GM18867 (cell line): Measurements from ENCODE around the gene PMPCA.
"Not testable (repeated sequence)": the region's sequence is repeated elsewhere in the genome, so short reads cannot be mapped to it uniquely, and the experiment has no call there.

ENCODE experiments used
- ATAC-seq: cut with Tn5 transposase; IDR thresholded peaks from one replicate; pipeline ENCODE4 v1.9.1; 2021; ENCODE audit warnings: mild to moderate bottlenecking, moderate library complexity; ENCODE audit not compliant: unreplicated experiment

PMPCA gene

DNA sequence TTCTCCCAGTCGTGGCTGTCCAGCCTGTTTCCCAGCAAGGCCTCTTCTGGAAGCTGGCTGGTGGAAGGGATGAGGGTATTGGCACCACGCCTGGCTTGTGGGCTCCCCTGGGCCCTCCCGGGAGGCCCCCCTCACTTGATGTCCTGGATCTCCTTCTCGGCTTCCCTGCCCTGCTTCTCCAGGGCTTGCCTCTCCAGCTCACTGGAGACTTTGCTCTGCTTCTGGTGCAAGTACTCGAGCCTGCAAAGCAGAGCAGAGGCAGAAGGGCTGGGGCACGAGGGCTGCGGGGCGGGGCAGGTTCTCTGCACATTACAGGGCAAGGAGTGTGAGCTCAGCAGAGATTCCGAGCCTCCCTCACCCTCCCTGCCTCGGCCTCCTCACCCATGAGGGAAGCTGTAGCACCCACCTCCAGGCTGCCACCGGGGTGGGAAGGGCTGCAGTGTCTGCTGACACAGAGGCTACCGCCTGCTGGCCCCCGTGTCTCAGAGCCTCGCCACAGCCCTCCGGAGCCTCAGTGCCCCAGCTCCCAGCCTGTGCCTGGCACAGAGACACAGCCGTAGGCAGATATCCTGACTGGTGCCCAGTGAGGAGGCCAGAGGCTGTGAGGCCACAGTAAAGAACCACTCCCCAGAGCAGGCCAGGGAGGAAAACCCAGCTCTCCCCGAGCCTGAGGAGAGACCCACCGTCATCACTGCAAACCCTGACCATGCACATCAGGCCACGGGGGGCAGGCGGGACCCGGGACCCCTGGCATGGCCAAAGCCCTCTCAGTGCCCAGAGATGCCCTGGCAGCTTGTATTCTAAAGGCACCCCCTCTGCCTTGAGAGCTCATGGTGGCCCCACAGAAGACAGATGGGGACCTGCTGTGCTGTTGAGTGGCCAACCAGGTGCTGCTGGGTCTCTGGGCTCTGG, 17.7 kb upstream of the PMPCA start:
- ATAC-seq, result no peak

DNA sequence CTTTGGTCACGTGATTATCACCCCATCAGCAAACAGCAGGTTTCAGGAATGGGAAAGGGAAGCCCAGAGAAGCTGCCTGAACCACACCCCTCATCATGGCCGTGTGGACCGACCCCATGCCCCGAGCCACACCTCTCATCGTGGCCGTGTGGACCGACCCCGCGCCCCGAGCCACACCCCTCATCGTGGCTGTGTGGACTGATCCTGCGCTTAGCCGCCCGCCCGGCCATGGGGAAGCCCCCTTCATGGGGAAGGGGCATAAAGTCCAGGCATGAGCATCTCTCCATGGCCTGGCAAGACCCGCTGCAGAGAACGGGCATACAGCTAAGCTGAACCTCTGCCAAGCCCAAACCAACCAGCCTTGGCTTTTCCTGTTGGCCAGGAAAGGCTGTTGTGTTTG, 16.9 kb upstream of the PMPCA start:
- ATAC-seq, result no peak

DNA sequence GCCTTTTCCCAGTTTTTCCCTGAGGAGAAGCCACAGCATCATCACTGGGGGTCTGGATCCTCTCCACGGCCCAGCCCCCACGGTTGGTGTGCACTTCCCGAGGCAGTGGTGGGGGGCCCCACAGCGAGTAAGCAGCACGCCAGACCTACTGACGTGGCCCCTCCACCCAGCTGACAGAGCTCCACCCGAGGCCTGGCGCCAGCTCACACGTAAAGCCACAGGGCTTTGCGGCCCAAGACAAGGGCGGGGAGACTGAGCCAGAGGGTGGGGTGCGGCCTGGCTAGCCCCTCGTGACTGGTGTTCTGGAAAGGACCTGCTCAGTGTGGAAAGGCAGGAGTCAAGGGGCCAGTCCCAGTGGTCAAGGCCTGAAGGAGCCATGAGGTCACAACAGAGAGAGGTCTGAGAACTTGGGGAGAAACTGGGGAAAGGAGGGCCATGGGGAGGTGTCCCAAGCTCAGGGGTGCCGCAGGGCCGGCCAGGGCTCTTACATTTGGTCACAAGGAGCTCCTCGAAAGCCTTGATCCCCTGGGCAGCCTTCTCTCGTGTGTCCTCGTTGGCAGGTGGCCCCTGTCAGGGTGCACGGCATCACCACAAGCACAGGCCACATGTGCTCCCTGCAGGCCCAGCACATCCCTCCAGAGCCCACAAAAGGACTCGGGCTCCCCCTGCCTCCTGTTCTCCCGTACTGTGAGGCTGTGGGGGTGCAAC, 16.0 kb upstream of the PMPCA start:
- ATAC-seq, result no peak

DNA sequence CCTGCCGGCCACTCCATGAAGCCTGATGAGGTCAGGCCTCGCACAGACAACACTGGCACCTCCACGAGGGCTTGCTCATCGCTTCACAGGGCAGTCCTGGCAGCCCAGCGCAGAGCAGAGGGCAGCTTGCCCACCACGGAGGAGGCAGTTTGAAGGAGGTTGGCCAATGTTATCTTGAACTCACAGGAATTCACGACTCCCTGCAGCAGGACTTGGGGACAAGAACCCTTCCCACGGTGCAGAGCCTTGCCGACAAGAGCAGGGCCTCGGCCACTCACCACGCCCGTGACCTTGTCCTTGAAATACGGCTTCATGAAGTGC, 15.5 kb upstream of the PMPCA start:
- no peak for ATAC-seq

DNA sequence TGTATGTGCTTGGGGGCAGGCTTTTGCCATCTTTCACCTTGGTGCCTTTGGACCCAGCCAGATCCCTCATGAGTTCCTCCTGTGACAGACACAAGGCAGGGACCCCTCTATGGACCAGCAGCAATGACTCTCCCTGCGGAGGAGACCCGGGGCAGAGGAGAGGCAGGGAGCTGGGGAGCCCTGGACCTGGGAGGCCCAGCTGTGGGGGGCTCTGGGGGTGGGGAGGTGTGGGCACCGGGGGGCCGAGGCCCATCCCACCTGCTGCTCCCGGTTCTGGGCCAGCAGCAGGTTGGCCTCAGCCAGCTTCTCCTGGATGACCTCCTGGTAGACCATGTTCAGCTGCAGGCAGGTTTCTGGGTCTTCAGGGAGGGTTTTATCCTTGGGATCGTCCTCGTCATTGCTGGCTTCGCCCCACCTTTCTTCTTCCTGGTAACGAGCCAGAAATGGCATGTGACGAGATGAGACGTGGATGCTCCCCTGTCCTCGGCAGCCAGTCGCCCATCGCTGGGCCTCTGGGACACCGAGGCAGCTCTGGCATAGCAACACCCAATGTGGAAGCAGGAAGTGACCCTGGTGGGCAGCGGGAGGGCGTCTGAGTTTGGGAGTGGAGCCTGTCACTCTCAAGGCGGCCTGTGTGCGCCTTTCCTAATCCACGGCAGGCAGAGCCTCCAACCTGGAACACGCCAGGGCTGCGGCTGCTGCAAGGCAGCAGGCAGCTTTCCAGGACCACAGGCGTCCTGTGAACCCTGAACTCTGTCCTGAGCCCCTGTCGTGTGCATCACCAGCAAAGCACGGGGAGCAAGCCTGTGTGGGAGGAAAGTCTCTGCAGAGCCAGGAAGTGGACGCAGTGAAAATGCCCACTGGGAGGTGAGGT, 14.9 kb upstream of the PMPCA start:
- no peak for ATAC-seq

DNA sequence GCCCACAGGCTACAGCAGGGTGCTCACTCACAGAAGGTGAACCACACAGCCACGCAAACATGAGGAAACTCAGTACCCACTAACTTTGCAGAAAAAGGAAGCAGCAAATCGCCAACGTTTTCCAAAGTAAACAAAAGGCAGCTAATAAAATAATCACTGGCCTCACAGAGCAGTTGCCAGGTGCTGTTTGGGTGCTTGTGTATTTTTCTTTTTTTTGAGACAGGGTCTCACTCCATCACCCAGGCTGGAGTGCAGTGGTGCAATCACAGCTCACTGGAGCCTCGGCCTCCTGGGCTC, 14.3 kb upstream of the PMPCA start:
- no peak for ATAC-seq

DNA sequence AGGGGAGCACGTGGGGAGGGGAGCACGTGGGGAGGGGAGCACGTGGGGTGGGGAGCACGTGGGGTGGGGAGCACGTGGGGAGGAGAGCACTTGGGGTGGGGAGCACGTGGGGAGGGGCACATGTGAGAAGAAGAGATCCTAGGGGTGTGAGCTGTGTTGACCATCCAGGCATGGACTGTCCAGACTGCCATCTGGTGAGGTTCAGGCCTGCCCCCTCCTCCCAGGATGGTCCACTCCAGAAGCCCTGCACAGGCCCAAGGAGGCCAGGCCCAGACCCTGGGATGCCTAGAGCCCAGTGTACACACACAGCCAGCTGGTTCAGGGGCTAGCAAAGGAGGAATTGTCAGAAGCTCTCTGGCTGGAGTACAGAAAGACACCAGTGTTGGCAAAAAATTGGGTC, 12.8 kb upstream of the PMPCA start:
- ATAC-seq, result no peak

DNA sequence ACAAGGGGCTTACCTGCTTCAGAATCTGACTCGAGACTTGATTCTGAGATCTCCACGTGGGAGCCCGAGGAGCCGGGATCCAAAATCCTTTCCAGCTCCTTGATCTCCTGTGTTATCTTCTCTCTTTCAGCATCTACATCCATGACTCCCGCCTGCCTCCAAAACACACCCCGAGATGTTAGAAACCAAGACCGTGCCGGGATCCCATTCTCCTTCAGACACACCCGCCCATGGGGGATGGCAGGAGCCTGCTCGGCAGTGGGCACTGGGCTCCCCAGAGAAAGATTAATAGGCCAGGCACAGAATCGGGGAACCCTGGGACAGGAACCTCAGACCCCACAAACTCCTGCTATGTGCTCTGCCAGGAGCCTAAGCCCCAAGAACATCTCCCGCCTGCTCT, 12.2 kb upstream of the PMPCA start:
- ATAC-seq, result no peak

DNA sequence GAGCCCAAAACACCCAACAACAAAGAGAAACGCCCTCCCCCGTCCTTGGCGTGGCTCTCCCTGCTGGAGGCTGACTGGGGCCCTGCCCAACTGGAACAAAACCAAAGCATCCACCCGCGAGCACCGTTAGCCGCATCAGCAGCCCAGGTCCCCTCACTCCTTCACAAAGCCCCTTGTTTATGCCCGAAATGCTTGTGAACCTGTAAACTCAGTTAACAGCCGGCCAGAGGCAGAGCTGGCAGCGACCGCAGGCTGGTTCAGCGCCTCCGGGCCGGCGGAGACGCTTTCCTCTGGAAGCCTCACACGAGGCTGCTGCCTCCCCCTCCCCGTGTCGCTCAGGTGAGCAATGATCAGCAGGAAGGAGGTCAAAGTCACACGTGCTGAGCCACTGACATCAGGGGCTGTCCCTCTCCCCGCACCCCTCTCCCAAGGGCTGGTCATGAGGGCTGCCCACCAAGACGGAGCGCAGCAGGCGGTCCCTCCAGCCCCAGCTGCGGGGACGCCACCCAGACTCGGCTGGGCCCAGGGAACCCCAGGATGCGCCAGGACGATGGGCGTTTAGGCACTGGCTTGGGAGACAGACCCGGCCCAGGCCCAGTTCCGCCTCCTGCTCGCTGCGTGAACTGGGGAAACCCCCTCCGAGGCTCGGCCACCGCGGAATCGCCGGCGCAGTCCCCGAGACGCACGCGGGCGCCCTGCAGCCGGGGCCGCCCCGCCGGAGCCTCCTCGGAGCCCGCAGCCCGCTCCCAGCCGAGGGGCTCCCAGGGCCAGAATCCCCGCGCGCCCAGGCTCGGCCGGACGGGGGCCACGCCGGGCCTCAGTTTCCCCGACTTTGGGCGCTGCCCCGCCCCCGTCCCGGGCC, 11.1 kb upstream of the PMPCA start:
- ATAC-seq, result peak; percentile 35

DNA sequence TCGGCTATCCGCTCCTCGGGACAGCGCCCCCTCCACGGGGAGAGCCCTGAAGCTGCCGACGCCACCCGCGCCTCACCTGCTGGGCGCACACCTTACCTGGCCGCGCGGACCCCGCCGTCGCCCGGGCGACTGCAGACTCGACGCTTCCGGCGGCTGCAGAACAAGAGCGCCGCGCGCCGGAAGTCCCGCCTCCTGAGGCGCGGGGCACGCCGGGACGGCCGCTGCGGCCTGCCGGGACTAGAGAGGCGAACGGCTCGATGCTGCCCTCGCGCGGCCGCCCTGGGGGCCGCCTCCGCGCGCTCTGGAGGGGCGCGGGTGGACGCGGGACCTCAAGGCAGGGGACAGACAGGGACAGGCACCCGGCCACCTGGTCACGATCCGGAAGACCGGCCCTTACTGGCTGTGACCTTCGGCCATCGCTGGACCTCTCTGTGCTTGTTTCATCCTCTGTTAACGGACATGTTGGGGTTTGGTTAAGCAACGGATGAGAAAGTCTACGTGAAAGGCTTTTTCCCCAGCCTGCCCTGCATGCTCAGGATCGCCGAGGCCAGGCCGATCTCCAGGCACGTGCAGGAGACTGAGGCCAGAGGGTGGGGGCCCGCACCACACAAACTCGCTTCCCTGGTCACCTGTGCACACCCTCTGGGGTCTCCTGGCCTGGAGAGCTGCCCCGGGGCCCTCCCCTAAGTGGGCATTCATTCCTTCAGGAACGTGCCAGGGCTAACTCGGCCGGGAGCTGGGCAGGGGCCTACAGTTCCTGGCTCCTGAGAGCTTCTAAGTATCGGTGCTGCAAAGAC, 10.2 kb upstream of the PMPCA start, which contains the start of gene SNAPC4:
SNAPC4 (minus strand) TSS at position 133 of the 797 bp plus-strand sequence. CDS start 1,742 bp downstream, outside the sequence.
- peak; percentile 73 for ATAC-seq

DNA sequence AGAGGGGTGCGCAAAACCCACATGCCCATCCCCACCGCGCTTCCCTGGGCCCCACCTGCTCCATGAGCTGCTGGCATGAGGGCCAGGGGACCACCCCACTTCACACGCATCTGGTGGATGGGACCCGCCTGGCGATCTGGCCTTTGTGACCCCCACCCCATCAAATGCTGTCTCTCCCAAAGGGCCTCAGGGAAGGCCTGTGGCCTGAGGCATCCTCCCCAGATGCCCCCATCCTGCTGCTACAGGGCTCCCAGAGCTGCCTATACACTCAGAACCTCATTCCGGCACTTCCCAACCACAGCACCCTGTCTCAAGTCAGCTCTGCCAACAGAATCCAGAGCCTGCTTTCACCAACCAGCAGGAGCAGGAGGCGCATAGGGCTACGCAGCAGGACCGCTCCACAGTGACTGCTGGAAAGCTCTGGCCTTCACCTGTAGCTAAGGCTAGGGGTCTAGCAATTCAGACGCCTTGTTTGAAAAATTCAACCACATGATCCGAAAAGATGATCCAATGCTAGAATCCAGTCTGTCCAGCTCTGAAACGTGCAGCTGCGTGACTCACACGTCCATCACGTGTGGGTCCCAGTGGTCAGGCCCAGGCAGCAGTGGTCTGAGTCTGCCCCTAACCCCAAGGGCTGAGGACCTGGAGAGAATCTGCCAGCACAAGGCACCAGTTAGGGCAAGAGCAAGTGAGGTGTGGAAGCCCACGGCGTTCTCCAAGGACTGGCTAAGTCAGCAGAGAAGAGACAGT, 9.1 kb upstream of the PMPCA start:
- ATAC-seq, result no peak

DNA sequence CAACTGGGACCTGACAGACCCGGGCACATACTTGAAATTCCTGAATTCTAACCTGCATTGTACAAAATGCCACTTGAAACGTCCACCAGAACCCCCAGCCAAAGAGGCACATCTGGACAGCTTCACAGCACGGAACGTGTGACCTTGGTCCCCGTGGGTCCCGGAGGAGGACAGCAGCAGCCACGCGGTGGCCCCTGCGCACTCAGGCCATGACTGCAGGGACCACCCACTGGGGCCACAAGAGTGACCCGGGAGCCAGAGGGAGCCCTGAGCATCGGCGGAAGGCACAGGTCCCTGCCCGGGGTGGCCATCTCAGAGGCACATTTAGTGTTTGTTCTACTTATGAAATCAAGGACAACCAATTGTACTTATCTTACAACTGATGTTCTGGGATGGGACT, 8.4 kb upstream of the PMPCA start:
- ATAC-seq, result no peak

DNA sequence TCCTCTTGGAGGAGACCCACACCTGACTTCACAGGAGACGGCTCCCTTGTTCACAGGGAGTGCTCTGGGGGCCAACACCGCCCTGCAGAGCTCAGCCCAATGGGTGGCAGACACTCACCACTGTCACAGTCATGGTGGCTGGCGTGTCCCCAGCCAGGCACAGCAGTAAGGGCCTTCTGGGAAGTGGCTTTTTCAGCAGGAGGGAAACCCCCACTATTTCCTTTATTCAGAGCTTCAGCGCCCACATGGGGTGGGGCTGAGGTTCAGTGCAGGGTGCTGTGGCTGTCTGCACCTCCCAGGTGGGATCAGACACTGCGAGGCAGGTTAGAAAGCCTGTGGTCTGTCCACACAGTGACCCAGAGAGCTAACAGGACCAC, 6.9 kb upstream of the PMPCA start:
- no peak for ATAC-seq

DNA sequence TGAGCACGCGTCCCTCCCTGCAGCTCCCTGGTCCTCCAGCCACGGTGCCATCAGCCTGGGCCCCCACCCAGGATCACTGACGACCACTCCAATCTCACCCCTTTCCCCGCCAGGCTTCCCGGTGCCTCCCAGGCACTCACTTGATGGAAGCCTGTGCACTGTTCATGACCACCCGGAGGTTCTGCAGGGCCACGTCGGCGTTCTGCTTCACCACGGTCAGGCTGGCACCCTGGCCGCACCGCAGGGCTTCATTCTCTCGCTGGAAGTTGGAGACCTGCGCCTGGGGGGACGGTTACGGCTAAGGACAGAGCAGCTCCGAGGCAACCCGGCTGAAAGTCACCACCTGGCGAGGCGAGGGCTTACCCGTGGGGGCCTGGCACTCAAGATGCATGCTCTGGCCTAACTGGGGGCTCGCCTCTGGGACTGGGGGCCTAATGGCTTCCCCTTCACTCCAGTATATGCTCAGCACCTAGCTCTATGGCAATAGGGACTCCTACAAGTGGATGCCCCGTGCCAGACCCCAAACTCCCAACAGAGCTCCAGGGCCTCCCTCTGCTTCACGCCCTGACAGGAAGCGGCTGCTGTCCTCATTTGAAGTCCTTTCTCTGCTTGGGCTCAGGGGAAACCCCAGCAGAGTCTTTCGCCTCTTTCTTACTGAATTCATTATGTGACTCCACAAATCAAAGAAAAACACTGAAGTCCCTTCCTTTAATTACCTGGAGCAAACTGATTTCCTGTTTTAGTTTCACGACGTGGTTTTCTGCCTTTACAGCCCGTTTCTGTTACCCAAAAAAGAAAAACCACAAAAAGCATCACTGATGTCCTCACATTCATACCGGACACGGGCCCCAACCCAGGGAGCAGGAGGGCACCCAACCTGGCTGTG, 6.3 kb upstream of the PMPCA start:
- no peak for ATAC-seq

DNA sequence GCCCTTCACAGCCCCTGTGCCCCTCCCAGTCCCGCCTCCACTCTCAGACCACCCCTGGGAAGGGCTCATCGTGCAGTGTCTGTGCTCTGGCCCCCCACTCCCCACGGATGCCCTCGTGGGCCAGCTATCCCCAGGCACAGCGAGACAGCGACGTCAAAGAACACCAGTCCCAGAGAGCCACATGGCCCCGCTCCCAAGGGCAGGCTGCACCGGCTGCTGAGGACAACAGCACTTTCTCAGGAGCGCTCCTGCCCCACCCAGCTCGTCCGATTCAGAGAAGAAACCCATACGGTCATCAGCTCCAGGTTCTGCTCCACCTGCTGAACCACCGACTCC, 5.7 kb upstream of the PMPCA start:
- no peak for ATAC-seq

DNA sequence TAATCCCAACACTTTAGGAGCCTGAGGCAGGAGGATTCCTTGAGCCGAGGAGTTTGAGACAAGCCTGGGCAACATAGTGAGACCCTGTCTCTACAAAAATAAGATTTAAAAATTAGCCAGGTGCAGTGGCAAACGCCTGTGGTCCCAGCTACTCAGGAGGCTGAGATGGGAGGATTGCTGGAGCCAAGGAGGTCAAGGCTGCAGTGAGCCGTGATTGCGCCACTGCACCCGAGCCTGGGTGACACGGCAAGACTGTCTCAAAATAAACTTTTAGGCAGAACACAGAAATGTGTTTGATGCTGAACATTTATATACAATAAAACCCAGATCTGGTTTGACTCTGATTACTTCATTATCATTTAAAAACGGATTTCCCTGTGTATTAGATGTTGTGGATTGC, 5.0 kb upstream of the PMPCA start:
- ATAC-seq, result no peak

DNA sequence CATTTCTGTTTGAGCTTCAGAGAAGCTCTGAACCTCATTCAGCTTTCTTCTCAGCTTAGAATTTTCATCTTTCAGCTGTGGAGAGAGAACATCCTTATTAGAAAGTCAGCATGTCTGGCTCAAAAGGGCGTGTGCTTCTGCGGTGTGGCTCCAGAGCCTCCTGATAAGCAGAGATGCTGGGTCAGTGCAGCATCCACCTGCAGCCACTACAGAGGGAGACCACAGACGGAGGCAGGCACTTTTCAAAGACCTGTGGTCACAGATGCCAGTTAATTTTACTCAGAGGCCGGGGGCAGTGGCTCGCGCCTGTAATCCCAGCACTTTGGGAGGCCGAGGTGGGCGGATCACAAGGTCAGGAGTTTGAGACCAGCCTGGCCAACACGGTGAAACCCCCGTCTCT, 4.6 kb upstream of the PMPCA start:
- ATAC-seq, result not testable (repeated sequence)

DNA sequence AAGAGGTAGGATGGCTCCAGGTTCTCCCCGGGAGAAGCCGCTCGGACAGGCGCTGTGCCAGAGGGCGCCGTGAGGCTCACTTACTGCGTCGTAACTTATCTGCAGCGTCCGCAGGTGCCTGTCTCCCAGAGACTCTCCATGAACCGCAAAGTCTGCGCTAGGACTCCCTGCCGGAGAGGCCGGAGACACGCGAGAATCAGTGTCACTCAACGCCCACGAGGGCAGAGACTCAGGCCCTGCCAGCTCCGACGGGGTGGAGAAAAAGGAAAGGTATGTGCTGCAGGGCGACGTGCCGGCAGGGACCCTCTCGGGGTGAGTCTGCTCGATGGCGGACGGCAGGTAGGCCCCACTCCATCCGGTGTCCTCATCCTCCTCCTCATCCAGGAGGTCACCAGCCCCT, 3.4 kb upstream of the PMPCA start:
- ATAC-seq, result not testable (repeated sequence)
